Subcutaneous adipose tissue (tissue), 4 donors: ENCODE results near the gene BACE2. TPM values are rescaled to one million over a fixed set of nuclear protein-coding genes. Genes with fewer than 3 reads are reported as not detected.

Experiments
- CTCF ChIP-seq: fragments of 450-650 bp; IDR thresholded peaks from one replicate; pipeline ENCODE4 v1.5.1; 2016; ENCODE audit warnings: low read depth, mild to moderate bottlenecking, control low read depth, antibody characterized with exemption, moderate library complexity
- small RNA-seq: library from RNA; depleted of rRNA; stranded (forward); fragments of <200 nt; gene quantifications from one replicate; pipeline ENCODE3, GENCODE V24; 2016
- total RNA-seq, 4 donors: library from RNA; depleted of rRNA; stranded (reverse); fragments of >200 nt; gene quantifications; one replicate each; pipeline ENCODE4 v1.1.0, GENCODE V29; 2016

BACE2 gene
- total RNA-seq, 4 donors from 2014 or later, result 31.1 to 37.7 (median 33.5) TPM

GRCh38 chr21:41322496-41323382, 154.8 kb downstream of the BACE2 start:
- TF ChIP-seq CTCF, result no peak

- TF ChIP-seq CTCF, result no peak
Measured at GRCh38 chr21:41325138-41325912, 157.4 kb downstream of the BACE2 start.

GRCh38 chr21:41326414-41327080, 158.6 kb downstream of the BACE2 start:
- no peak for TF ChIP-seq CTCF

- no peak for TF ChIP-seq CTCF
Measured at GRCh38 chr21:41327753-41328152, 159.8 kb downstream of the BACE2 start.

- TF ChIP-seq CTCF, result no peak
Measured at GRCh38 chr21:41328660-41329607, 161.0 kb downstream of the BACE2 start.

Small RNAs within 50 kb of the gene (small RNA-seq; reads per million reads assigned to genes)
- not detected for gene MIR3197

Other genes with a start within 250 kb of the BACE2 start
- gene FAM3B, start 148.6 kb downstream of the BACE2 start, total RNA-seq, result 1 to 10 TPM in 1 of 4 donors, not detected in 3; 2.4 TPM
- gene MX2, start 193.9 kb downstream of the BACE2 start, total RNA-seq, result 10 to 100 TPM; 16.4 to 31.3 (median 28.5) TPM